HG03025 (cell line): ENCODE data around the gene MRPL20.
"Not testable (repeated sequence)": the region's sequence is repeated elsewhere in the genome, so short reads cannot be mapped to it uniquely, and the experiment has no call there.

Experiments used
- ATAC-seq: cut with Tn5 transposase; IDR thresholded peaks from one replicate; pipeline ENCODE4 v1.9.1; 2021; ENCODE audit warnings: mild to moderate bottlenecking, moderate library complexity; ENCODE audit not compliant: unreplicated experiment, low FRiP score

MRPL20 gene

GRCh38 chr1:1390675-1391074 is 16.4 kb downstream of the MRPL20 start:
- no peak for ATAC-seq

- no peak for ATAC-seq
Observed at GRCh38 chr1:1388078-1388472, 19.0 kb downstream of the MRPL20 start.

- ATAC-seq = no peak
Observed at GRCh38 chr1:1387098-1388077, 19.7 kb downstream of the MRPL20 start.

GRCh38 chr1:1385931-1386330 is 21.2 kb downstream of the MRPL20 start:
- ATAC-seq = no peak

- ATAC-seq = not testable (repeated sequence)
Observed at GRCh38 chr1:1385339-1385738, 21.8 kb downstream of the MRPL20 start.

GRCh38 chr1:1381294-1381693 is 25.8 kb downstream of the MRPL20 start:
- no peak for ATAC-seq

GRCh38 chr1:1380860-1381259 is 26.2 kb downstream of the MRPL20 start:
- no peak for ATAC-seq

GRCh38 chr1:1377540-1378205 is 29.4 kb downstream of the MRPL20 start:
- no peak for ATAC-seq

GRCh38 chr1:1376551-1377226 is 30.4 kb downstream of the MRPL20 start:
- ATAC-seq = no peak

- ATAC-seq = peak; percentile 85
Observed at GRCh38 chr1:1374929-1375662, 32.0 kb downstream of the MRPL20 start, which contains the start of gene AURKAIP1. TSS of gene AURKAIP1 (minus strand) at chr1:1375207. CDS start at chr1:1374756, 451 bp downstream.

- ATAC-seq = peak; percentile 1
Observed at GRCh38 chr1:1374589-1374928, 32.5 kb downstream of the MRPL20 start.

GRCh38 chr1:1373815-1374588 is 33.1 kb downstream of the MRPL20 start:
- no peak for ATAC-seq

- no peak for ATAC-seq
Observed at GRCh38 chr1:1373051-1373814, 33.9 kb downstream of the MRPL20 start.

- ATAC-seq = no peak
Observed at GRCh38 chr1:1371746-1372711, 35.1 kb downstream of the MRPL20 start.

- ATAC-seq = no peak
Observed at GRCh38 chr1:1371364-1371745, 35.7 kb downstream of the MRPL20 start.

- ATAC-seq = no peak
Observed at GRCh38 chr1:1370771-1371300, 36.3 kb downstream of the MRPL20 start.

- ATAC-seq = not testable (repeated sequence)
Observed at GRCh38 chr1:1370094-1370493, 37.0 kb downstream of the MRPL20 start.

- no peak for ATAC-seq
Observed at GRCh38 chr1:1367315-1367714, 39.8 kb downstream of the MRPL20 start.
